Measurements from ENCODE around the gene PCYT2. TPM values are rescaled to one million over a fixed set of nuclear protein-coding genes. Genes with fewer than 3 reads are reported as not detected.

Gene PCYT2
- total and polyA plus RNA-seq, 2 donors (not counting 1 experiment from before 2014, with no cell fraction given) = 33.4 to 34.9 TPM

DNA sequence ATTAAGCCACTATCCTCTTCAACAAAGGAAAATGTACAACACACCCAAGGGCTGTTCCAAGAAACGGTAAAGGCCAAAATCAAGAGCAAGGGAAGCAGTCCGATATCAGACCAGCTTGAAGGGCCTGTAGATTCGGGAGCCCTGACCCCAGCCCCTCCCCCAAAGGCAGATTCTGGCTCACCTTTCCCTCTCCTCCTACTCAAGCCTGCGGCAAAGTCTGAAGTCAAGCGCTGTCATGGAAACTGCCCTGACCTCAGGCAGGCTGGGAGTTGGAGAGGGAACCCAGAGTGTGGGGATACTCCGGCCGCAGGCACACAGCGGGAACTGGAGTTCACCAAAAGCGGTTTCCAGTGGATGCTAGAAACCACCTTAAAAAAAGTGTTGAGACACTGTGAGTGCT, 21.6 kb downstream of the PCYT2 start:
- DNase-seq = no peak
- Histone ChIP-seq H4K20me1 (ENCODE audit: control insufficient read depth, insufficient read depth, low read length, poor library complexity, severe bottlenecking) (peaks cover 16% of the 10 kb centered on the region), H2AFZ (ENCODE audit: insufficient read depth, low read depth, low read length, poor library complexity, severe bottlenecking) (no peak overlapping the region), H3K27ac (ENCODE audit: low read length in 2 of 2) (peak overlapping the region in 1 of 2 donors; percentile 11), H3K4me1 (ENCODE audit: control insufficient read depth in 2 of 2, insufficient read depth in 2 of 2, low read length in 2 of 2) (peaks cover 10 to 25% of the 10 kb centered on the region in 2 donors), H3K4me3 (ENCODE audit: control extremely low read depth in 1 of 5, extremely low read depth in 1 of 5, insufficient read depth in 1 of 5, low read depth in 2 of 5, low read length in 4 of 5) (no peak overlapping the region), H3K79me2 (ENCODE audit: control insufficient read depth, insufficient read depth, low read length) (peaks cover 50% of the 10 kb centered on the region), H3K36me3 (replicated peaks in 1 of 2; ENCODE audit: control extremely low read depth in 1 of 2, control insufficient read depth in 1 of 2, extremely low read depth in 1 of 2, insufficient read depth in 2 of 2, low read length in 1 of 2) (peaks cover 2 to 49% of the 10 kb centered on the region in 2 experiments), H3K9me3 (ENCODE audit: control extremely low read depth in 1 of 3, control insufficient read depth in 2 of 3, insufficient read depth in 1 of 3, low read length in 2 of 3) (no peaks in the 10 kb centered on the region), H3K27me3 (replicated peaks in 1 of 4; ENCODE audit: control extremely low read depth in 1 of 4, control insufficient read depth in 3 of 4, insufficient read depth in 4 of 4, low read length in 3 of 4) (no peaks in the 10 kb centered on the region), H3K9ac (ENCODE audit: low read length) (no peak overlapping the region), H3K4me2 (replicated peaks; ENCODE audit: low read depth, low read length, poor library complexity, severe bottlenecking) (peak overlapping the region; percentile 93)
- TF ChIP-seq, protein P1, sequence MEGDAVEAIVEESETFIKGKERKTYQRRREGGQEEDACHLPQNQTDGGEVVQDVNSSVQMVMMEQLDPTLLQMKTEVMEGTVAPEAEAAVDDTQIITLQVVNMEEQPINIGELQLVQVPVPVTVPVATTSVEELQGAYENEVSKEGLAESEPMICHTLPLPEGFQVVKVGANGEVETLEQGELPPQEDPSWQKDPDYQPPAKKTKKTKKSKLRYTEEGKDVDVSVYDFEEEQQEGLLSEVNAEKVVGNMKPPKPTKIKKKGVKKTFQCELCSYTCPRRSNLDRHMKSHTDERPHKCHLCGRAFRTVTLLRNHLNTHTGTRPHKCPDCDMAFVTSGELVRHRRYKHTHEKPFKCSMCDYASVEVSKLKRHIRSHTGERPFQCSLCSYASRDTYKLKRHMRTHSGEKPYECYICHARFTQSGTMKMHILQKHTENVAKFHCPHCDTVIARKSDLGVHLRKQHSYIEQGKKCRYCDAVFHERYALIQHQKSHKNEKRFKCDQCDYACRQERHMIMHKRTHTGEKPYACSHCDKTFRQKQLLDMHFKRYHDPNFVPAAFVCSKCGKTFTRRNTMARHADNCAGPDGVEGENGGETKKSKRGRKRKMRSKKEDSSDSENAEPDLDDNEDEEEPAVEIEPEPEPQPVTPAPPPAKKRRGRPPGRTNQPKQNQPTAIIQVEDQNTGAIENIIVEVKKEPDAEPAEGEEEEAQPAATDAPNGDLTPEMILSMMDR (IDR thresholded peaks at IDR 0.05) = no peak
- TF ChIP-seq EZH2 (IDR thresholded peaks at IDR 0.05; ENCODE audit: borderline replicate concordance, insufficient read depth, low read depth, low read length, poor library complexity, severe bottlenecking) = no peak
- no peaks in the 10 kb centered on the region for H3K9me3 Mint-ChIP-seq (ENCODE audit: insufficient read depth)
- ChIA-PET POLR2A (interaction anchor here (0.6 kb wide), 1 partner anchor 979 kb away, joined by 4 read pairs; no protein-coding TSS in a partner anchor), CTCF (no interaction called here)
- ATAC-seq (ENCODE audit: low read depth) = no peak
- no peaks in the 10 kb centered on the region for H3K27me3 Mint-ChIP-seq
- H3K4me3 Mint-ChIP-seq = peak overlapping the region; percentile 63
- intact Hi-C loops (cut with micrococcal nuclease) = loop anchor here (5.0 kb wide), 1 partner anchor 38 kb away; the partner anchor contains the start of gene MAFG
- peak overlapping the region; percentile 73 for H3K27ac Mint-ChIP-seq
- peaks cover 19% of the 10 kb centered on the region for H3K4me1 Mint-ChIP-seq
- 91% methylated on average over 6 of the region's 9 CpGs for WGBS (ENCODE audit: insufficient coverage)

DNA sequence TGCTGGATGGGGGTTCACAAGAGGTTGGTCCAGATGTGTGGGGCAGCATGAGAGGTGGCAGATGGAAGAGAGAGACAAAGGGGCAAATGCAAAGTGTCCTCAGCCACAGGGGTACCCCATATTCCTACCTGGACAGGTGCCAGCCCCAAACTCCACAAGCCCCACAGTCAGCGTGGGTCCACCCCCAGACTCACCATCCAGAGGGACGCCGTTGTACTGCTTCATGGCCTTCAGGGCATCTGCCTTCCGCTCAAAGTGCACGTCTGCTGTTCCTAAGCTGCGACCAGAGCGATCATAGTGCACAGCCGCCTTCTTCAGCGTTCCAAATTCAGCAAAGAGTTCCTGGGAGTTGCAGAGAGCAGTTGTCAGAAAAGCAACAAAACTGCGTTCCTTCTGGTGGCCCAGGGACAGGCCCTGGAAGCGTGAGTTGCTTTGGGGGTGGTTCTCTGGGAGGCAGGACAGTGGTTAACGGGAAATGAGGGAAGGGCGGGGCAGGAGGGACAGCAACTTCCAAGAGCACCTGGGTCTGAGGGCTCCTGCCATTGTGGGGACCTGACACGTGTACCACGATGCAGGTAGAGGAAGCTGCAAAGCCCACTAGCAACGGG, 22.1 kb downstream of the PCYT2 start:
- WGBS (ENCODE audit: insufficient coverage) = 99% methylated on average over 16 of the region's 16 CpGs
- Mint-ChIP-seq H3K27me3 (no peaks in the 10 kb centered on the region), H3K4me3 (peak overlapping the region; percentile 63), H3K9me3 (ENCODE audit: insufficient read depth) (no peaks in the 10 kb centered on the region), H3K4me1 (peaks cover 19% of the 10 kb centered on the region), H3K27ac (peak overlapping the region; percentile 73)
- H3K4me1 ChIP-seq (ENCODE audit: control insufficient read depth in 2 of 2, insufficient read depth in 2 of 2, low read length in 2 of 2) = peaks cover 10 to 25% of the 10 kb centered on the region in 2 donors
- H3K4me2 ChIP-seq (replicated peaks; ENCODE audit: low read depth, low read length, poor library complexity, severe bottlenecking) = no peak overlapping the region
- ATAC-seq (ENCODE audit: low read depth) = no peak
- no peak overlapping the region for H3K9ac ChIP-seq (ENCODE audit: low read length)
- peaks cover 2 to 51% of the 10 kb centered on the region in 2 experiments for H3K36me3 ChIP-seq (replicated peaks in 1 of 2; ENCODE audit: control extremely low read depth in 1 of 2, control insufficient read depth in 1 of 2, extremely low read depth in 1 of 2, insufficient read depth in 2 of 2, low read length in 1 of 2)
- no peak overlapping the region for H3K4me3 ChIP-seq (ENCODE audit: control extremely low read depth in 1 of 5, extremely low read depth in 1 of 5, insufficient read depth in 1 of 5, low read depth in 2 of 5, low read length in 4 of 5)
- no peak for DNase-seq
- H3K27ac ChIP-seq (ENCODE audit: low read length in 2 of 2) = no peak overlapping the region
- TF ChIP-seq, protein P1 (IDR thresholded peaks at IDR 0.05) = no peak
- TF ChIP-seq EZH2 (IDR thresholded peaks at IDR 0.05; ENCODE audit: borderline replicate concordance, insufficient read depth, low read depth, low read length, poor library complexity, severe bottlenecking) = no peak
- ChIA-PET POLR2A (interaction anchor here (0.6 to 1.4 kb wide), 3 partner anchors 11 to 979 kb away, joined by 3 to 4 read pairs (median 4); no protein-coding TSS in a partner anchor), CTCF (no interaction called here)
- intact Hi-C loops (cut with micrococcal nuclease) = no loop called here
- no peaks in the 10 kb centered on the region for H3K9me3 ChIP-seq (ENCODE audit: control extremely low read depth in 1 of 3, control insufficient read depth in 2 of 3, insufficient read depth in 1 of 3, low read length in 2 of 3)
- H3K79me2 ChIP-seq (ENCODE audit: control insufficient read depth, insufficient read depth, low read length) = peaks cover 50% of the 10 kb centered on the region
- peaks cover 16% of the 10 kb centered on the region for H4K20me1 ChIP-seq (ENCODE audit: control insufficient read depth, insufficient read depth, low read length, poor library complexity, severe bottlenecking)
- no peaks in the 10 kb centered on the region for H3K27me3 ChIP-seq (replicated peaks in 1 of 4; ENCODE audit: control extremely low read depth in 1 of 4, control insufficient read depth in 3 of 4, insufficient read depth in 4 of 4, low read length in 3 of 4)
- no peak overlapping the region for H2AFZ ChIP-seq (ENCODE audit: insufficient read depth, low read depth, low read length, poor library complexity, severe bottlenecking)
